Tibial artery (tissue), 4 donors: ENCODE measurements around the gene IFNL3.

Experiments
- DNase-seq, 2 donors: peaks; one replicate each; pipeline ENCODE4 v3.0.0-alpha.2; 2019
- H3K27ac ChIP-seq, 2 donors: fragments of 200-600 bp; sonication (generic) in 1 of 2; 1 replicate in 1 of 2; 2 replicates in 1 of 2; pipeline ENCODE4 v1.5.1; 2018 to 2019; ENCODE audit warnings: mild to moderate bottlenecking in 1 of 2
- H3K27me3 ChIP-seq, 2 donors: fragments of 200-600 bp; sonication (generic) in 1 of 2; one replicate each; pipeline versions ENCODE4 v1.5.1 to v1.6.0; 2016 to 2019
- H3K36me3 ChIP-seq, 3 donors: fragments of 200-600 bp; sonication (generic) in 2 of 3; one replicate each; pipeline ENCODE4 v1.5.1; 2016 to 2019; ENCODE audit warnings: mild to moderate bottlenecking in 2 of 3
- H3K4me1 ChIP-seq, 4 donors: fragments of 200-600 bp; sonication (generic) in 2 of 4; 1 replicate in 3 of 4; 2 replicates in 1 of 4; pipeline ENCODE4 v1.5.1; 2016 to 2019
- H3K4me3 ChIP-seq, 2 donors: fragments of 200-600 bp; sonication (generic) in 1 of 2; 1 replicate in 1 of 2; 2 replicates in 1 of 2; pipeline ENCODE4 v1.5.1; 2018 to 2019; ENCODE audit warnings: mild to moderate bottlenecking in 2 of 2
- H3K9me3 ChIP-seq, 3 donors: fragments of 200-600 bp; sonication (generic) in 1 of 3; one replicate each; pipeline ENCODE4 v1.5.1; 2016 to 2019
- CTCF ChIP-seq, 2 experiments: fragments of 200-600 bp in 1 of 2; fragments of 450-650 bp in 1 of 2; IDR thresholded peaks; one replicate each; pipeline ENCODE4 v1.5.1; 2017 to 2019; ENCODE audit warnings: antibody characterized with exemption in 2 of 2, mild to moderate bottlenecking in 1 of 2, moderate library complexity in 1 of 2
- intact Hi-C: fragments of 100-400 bp; cut with DNase I; formaldehyde crosslinking; loops from one replicate; pipeline ENCODE4 v1.15.0; 2023; ENCODE audit warnings: low total_unique reads

The IFNL3 gene

GRCh38 chr19:39254531-39255345 is 9.9 kb upstream of the IFNL3 start:
- intact Hi-C loops = no loop called here
- Histone ChIP-seq H3K9me3 (no peaks in the 10 kb centered on the region), H3K36me3 (no peaks in the 10 kb centered on the region), H3K27ac (no peak overlapping the region), H3K4me1 (no peaks in the 10 kb centered on the region), H3K27me3 (peaks cover 0 to 45% of the 10 kb centered on the region in 2 donors), H3K4me3 (no peak overlapping the region)
- DNase-seq = no peak
- TF ChIP-seq CTCF (IDR thresholded peaks at IDR 0.05) = no peak

DNA sequence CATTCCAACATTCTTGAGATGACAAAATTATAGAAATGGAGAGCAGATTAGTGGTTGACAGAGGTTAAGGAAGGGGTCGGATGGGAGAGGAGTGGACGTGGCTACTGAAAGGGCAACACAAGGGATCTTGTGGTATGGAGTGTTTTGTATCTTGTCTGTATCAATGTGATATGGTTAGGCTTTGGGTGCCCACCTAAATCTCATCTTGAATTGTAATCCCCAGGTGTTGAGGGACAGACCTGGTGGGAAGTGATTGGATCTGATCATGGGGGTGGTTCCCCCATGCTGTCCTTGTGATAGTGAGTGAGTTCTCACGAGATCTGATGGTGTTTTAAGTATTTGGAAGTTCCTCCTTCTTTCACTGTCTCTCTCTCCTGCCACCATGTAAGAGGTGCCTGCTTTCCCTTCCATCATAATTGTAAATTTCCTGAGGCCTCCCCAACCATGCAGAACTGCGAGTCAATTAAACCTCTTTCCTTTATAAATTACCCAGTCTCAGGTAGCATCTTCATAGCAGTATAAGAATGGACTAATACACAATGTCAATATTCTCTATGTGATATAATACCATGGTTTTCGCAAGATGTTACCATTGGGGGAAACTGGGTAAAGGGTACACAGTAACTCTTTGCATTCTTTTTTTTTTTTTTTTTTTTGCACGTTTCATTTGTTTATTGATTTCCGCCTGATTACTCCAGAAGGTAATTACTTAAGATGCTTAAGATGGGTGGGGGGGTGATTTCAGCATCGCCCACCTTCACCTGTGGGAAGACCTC is 8.8 kb upstream of the IFNL3 start:
- no peaks in the 10 kb centered on the region for H3K36me3 ChIP-seq
- no peaks in the 10 kb centered on the region for H3K9me3 ChIP-seq
- DNase-seq = no peak
- H3K27me3 ChIP-seq = peaks cover 0 to 52% of the 10 kb centered on the region in 2 donors
- TF ChIP-seq CTCF (IDR thresholded peaks at IDR 0.05) = no peak
- H3K4me1 ChIP-seq = no peaks in the 10 kb centered on the region
- intact Hi-C loops = no loop called here
- H3K27ac ChIP-seq = no peak overlapping the region
- H3K4me3 ChIP-seq = no peak overlapping the region

DNA sequence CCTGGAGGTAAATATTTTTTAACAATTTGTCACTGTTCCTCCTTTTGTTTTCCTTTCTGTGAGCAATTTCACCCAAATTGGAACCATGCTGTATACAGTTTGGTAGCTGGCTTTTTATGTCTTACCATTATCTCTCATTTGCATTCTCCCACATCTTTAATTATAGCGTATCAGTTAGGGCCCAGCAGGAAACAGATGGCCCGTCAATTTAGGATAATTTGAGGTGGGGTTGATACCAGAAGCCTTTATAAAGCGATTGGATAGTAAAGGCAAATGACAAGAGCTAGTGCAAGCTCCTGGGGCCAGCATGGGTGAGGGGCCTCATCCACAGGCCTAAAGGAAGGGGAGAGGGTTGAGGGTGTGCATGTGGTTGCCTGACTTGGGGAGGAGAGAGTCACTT is 7.7 kb upstream of the IFNL3 start:
- Histone ChIP-seq H3K9me3 (no peaks in the 10 kb centered on the region), H3K36me3 (no peaks in the 10 kb centered on the region), H3K4me1 (peaks cover 0 to 7% (median 3%) of the 10 kb centered on the region in 4 donors), H3K27me3 (peaks cover 0 to 59% of the 10 kb centered on the region in 2 donors), H3K4me3 (no peak overlapping the region), H3K27ac (no peak overlapping the region)
- no peak for DNase-seq
- intact Hi-C loops = no loop called here
- TF ChIP-seq CTCF (IDR thresholded peaks at IDR 0.05) = no peak

GRCh38 chr19:39251846-39252245 is 7.0 kb upstream of the IFNL3 start:
- H3K36me3 ChIP-seq = no peaks in the 10 kb centered on the region
- no peaks in the 10 kb centered on the region for H3K9me3 ChIP-seq
- no peak for DNase-seq
- no peak for TF ChIP-seq CTCF (IDR thresholded peaks at IDR 0.05)
- H3K27me3 ChIP-seq = peaks cover 0 to 60% of the 10 kb centered on the region in 2 donors
- no peak overlapping the region for H3K27ac ChIP-seq
- H3K4me1 ChIP-seq = peaks cover 0 to 13% (median 5%) of the 10 kb centered on the region in 4 donors
- H3K4me3 ChIP-seq = no peak overlapping the region
- intact Hi-C loops = no loop called here

DNA sequence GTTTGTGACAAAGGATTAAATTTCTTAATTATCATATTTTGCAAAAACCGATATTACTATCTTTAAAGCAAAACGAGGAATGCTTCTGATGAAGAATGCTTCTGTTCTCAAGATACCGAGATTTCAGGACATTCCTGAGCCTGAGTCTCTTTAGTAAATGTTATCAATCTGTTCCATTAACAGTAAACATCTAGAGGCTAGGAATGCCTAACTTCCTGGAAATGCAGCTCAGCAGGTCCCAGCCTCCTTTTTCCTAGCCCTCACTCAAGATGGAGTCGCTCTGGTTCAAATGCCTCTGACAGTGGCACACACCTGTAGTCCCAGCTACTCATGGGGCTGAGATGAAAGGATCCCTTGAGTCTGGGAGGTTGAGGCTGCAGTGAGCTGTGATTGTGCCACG is 6.3 kb upstream of the IFNL3 start:
- H3K36me3 ChIP-seq = no peaks in the 10 kb centered on the region
- no peak for TF ChIP-seq CTCF (IDR thresholded peaks at IDR 0.05)
- no peak overlapping the region for H3K27ac ChIP-seq
- H3K9me3 ChIP-seq = no peaks in the 10 kb centered on the region
- H3K4me3 ChIP-seq = no peak overlapping the region
- peaks cover 0 to 13% (median 5%) of the 10 kb centered on the region in 4 donors for H3K4me1 ChIP-seq
- peaks cover 0 to 55% of the 10 kb centered on the region in 2 donors for H3K27me3 ChIP-seq
- intact Hi-C loops = no loop called here
- DNase-seq = no peak
